CD14-positive monocyte (primary cell): Measurements from ENCODE around the gene DDX31. TPM values are rescaled to one million over a fixed set of nuclear protein-coding genes. Genes with fewer than 3 reads are reported as not detected.

Experiments used
- DNase-seq, 3 donors: peaks; one replicate each; pipeline ENCODE4 v3.0.0-alpha.2; 2011 to 2022
- H2AFZ ChIP-seq: 2 replicates; pipeline ENCODE4 v1.6.0; 2012; ENCODE audit warnings: mild to moderate bottlenecking, low read depth, low read length, inconsistent platforms; ENCODE audit not compliant: insufficient read depth, poor library complexity, severe bottlenecking
- H3K27ac ChIP-seq, 2 donors: 1 replicate in 1 of 2; 2 replicates in 1 of 2; pipeline ENCODE4 v1.5.1; 2012 to 2013; ENCODE audit warnings: low read length in 2 of 2, control low read depth in 1 of 2, inconsistent platforms in 1 of 2, low read depth in 1 of 2, mild to moderate bottlenecking in 1 of 2
- H3K27me3 ChIP-seq, 2 donors: one replicate each; pipeline versions ENCODE4 v1.6.0 to v1.6.1; 2011 to 2013; ENCODE audit warnings: low read length in 2 of 2; ENCODE audit not compliant: control insufficient read depth in 2 of 2, insufficient read depth in 2 of 2
- H3K36me3 ChIP-seq, 2 donors: replicated peaks in 1 of 2; 1 replicate in 1 of 2; 2 replicates in 1 of 2; pipeline versions ENCODE4 v1.5.1 to v1.6.1; 2012 to 2013; ENCODE audit warnings: low read length in 2 of 2, control low read depth in 1 of 2, inconsistent platforms in 1 of 2, mild to moderate bottlenecking in 1 of 2; ENCODE audit not compliant: insufficient read depth in 2 of 2, control insufficient read depth in 1 of 2
- H3K4me1 ChIP-seq, 2 donors: 1 replicate in 1 of 2; 2 replicates in 1 of 2; pipeline versions ENCODE4 v1.5.1 to v1.6.1; 2012 to 2013; ENCODE audit warnings: low read length in 2 of 2, control low read depth in 1 of 2, inconsistent platforms in 1 of 2, mild to moderate bottlenecking in 1 of 2, moderate library complexity in 1 of 2; ENCODE audit not compliant: insufficient read depth in 2 of 2, control insufficient read depth in 1 of 2
- H3K4me2 ChIP-seq: replicated peaks from 2 replicates; pipeline ENCODE3; 2012; ENCODE audit warnings: low read length, moderate library complexity, mild to moderate bottlenecking; ENCODE audit not compliant: poor library complexity, severe bottlenecking; ENCODE audit errors: extremely low read depth
- H3K4me3 ChIP-seq, 3 experiments: fragments of 200-600 bp in 1 of 3; sonication (generic) in 1 of 3; replicated peaks in 1 of 3; 1 replicate in 2 of 3; 2 replicates in 1 of 3; pipeline ENCODE4 v1.5.1; 2011 to 2013; ENCODE audit warnings: low read length in 3 of 3, mild to moderate bottlenecking in 3 of 3, control low read depth in 2 of 3, low read depth in 2 of 3, inconsistent platforms in 1 of 3, moderate library complexity in 1 of 3
- H3K79me2 ChIP-seq: 2 replicates; pipeline ENCODE4 v1.6.0; 2012; ENCODE audit warnings: mild to moderate bottlenecking, control low read depth, inconsistent platforms, low read length, moderate library complexity; ENCODE audit not compliant: insufficient read depth
- H3K9ac ChIP-seq: 2 replicates; pipeline ENCODE4 v1.6.0; 2017; ENCODE audit warnings: low read length, mild to moderate bottlenecking; ENCODE audit not compliant: insufficient read depth, poor library complexity, severe bottlenecking
- H3K9me3 ChIP-seq, 2 donors: replicated peaks in 1 of 2; 1 replicate in 1 of 2; 2 replicates in 1 of 2; pipeline versions ENCODE4 v1.5.1 to v1.6.1; 2012 to 2013; ENCODE audit warnings: low read length in 2 of 2, control low read depth in 1 of 2; ENCODE audit not compliant: control insufficient read depth in 1 of 2, insufficient read depth in 1 of 2
- H4K20me1 ChIP-seq: 2 replicates; pipeline ENCODE4 v1.6.0; 2012; ENCODE audit warnings: mild to moderate bottlenecking, low read length, control low read depth, moderate library complexity; ENCODE audit not compliant: insufficient read depth
- H3K27ac Mint-ChIP-seq, 7 donors: one replicate each; pipeline ENCODE4 v1.8.0; 2020; ENCODE audit warnings: mild to moderate bottlenecking in 7 of 7, mixed read lengths in 7 of 7, moderate library complexity in 6 of 7, inconsistent platforms in 2 of 7
- H3K27me3 Mint-ChIP-seq, 3 donors: one replicate each; pipeline ENCODE4 v1.8.0; 2021 to 2022; ENCODE audit warnings: low read depth in 3 of 3, mild to moderate bottlenecking in 3 of 3, mixed read lengths in 3 of 3, moderate library complexity in 3 of 3, inconsistent platforms in 1 of 3
- H3K36me3 Mint-ChIP-seq, 2 donors: one replicate each; pipeline ENCODE4 v1.8.0; 2020; ENCODE audit warnings: mixed read lengths in 2 of 2, inconsistent platforms in 1 of 2, mild to moderate bottlenecking in 1 of 2
- H3K4me1 Mint-ChIP-seq: one replicate; pipeline ENCODE4 v1.8.0; 2020; ENCODE audit warnings: mild to moderate bottlenecking, mixed read lengths
- H3K4me3 Mint-ChIP-seq, 2 donors: one replicate each; pipeline ENCODE4 v1.8.0; 2020; ENCODE audit warnings: mild to moderate bottlenecking in 2 of 2, mixed read lengths in 2 of 2, moderate library complexity in 1 of 2
- H3K9me3 Mint-ChIP-seq, 7 donors: one replicate each; pipeline ENCODE4 v1.8.0; 2020 to 2022; ENCODE audit warnings: mixed read lengths in 7 of 7, mild to moderate bottlenecking in 6 of 7, moderate library complexity in 6 of 7, inconsistent platforms in 2 of 7
- CTCF ChIP-seq: fragments of 200-600 bp; IDR thresholded peaks from one replicate; pipeline ENCODE4 v1.8.0; 2022; ENCODE audit warnings: antibody characterized with exemption, mild to moderate bottlenecking
- WGBS: methylation state at CpG from one replicate; pipeline ENCODE4 v1.1.5; 2013; ENCODE audit warnings: missing lambda C conversion rate; ENCODE audit not compliant: insufficient coverage; 5-methylcytosine and 5-hydroxymethylcytosine counted together
- intact Hi-C, 2 donors: fragments of 100-400 bp; cut with micrococcal nuclease; formaldehyde crosslinking; loops; one replicate each; pipeline versions ENCODE4 v1.15.0 to v1.15.1; 2023
- polyA plus RNA-seq, 3 donors: library from polyadenylated mRNA; depleted of rRNA in 1 of 3; unstranded in 2 of 3; stranded (reverse) in 1 of 3; fragments of 300-500 nt in 2 of 3; fragments of >200 nt in 1 of 3; fragmentation: Illumina TruSeq in 2 of 3; gene quantifications; 1 replicate in 2 of 3; 2 replicates in 1 of 3; pipeline ENCODE4 v1.2.3, GENCODE V29; 2012 to 2021

The DDX31 gene
- polyA plus RNA-seq, 3 donors = 1.1 to 4.2 (median 1.5) TPM

- Mint-ChIP-seq H3K27me3 (peaks cover 0 to 2% (median 2%) of the 10 kb centered on the region in 3 donors), H3K4me3 (no peak overlapping the region), H3K4me1 (no peaks in the 10 kb centered on the region), H3K27ac (peak overlapping the region in 1 of 7 donors; percentile 9), H3K36me3 (peaks cover 40 to 48% of the 10 kb centered on the region in 2 donors), H3K9me3 (no peaks in the 10 kb centered on the region)
- no peak for TF ChIP-seq CTCF
- no peaks in the 10 kb centered on the region for H3K4me1 ChIP-seq
- no peaks in the 10 kb centered on the region for H3K27me3 ChIP-seq
- no peaks in the 10 kb centered on the region for H4K20me1 ChIP-seq
- 95% methylated on average over 3 of the region's 3 CpGs for WGBS
- no peaks in the 10 kb centered on the region for H3K79me2 ChIP-seq
- H3K4me3 ChIP-seq = no peak overlapping the region
- no peak overlapping the region for H3K4me2 ChIP-seq
- DNase-seq = no peak
- no peak overlapping the region for H2AFZ ChIP-seq
- H3K36me3 ChIP-seq = peaks cover 22 to 53% of the 10 kb centered on the region in 2 donors
- no peaks in the 10 kb centered on the region for H3K9me3 ChIP-seq
- intact Hi-C loops = no loop called here
- no peak overlapping the region for H3K27ac ChIP-seq
- no peak overlapping the region for H3K9ac ChIP-seq
Measured at GRCh38 chr9:132634327-132634726, 35.5 kb downstream of the DDX31 start.

GRCh38 chr9:132632413-132633129 is 37.2 kb downstream of the DDX31 start:
- no CpG with 5 or more reads among the region's 7 CpGs for WGBS
- no peaks in the 10 kb centered on the region for H3K9me3 Mint-ChIP-seq
- no peak overlapping the region for H3K4me3 Mint-ChIP-seq
- H4K20me1 ChIP-seq = no peaks in the 10 kb centered on the region
- H3K27me3 ChIP-seq = no peaks in the 10 kb centered on the region
- no peak overlapping the region for H3K4me2 ChIP-seq
- no peaks in the 10 kb centered on the region for H3K4me1 Mint-ChIP-seq
- no peak overlapping the region for H3K9ac ChIP-seq
- H3K9me3 ChIP-seq = no peaks in the 10 kb centered on the region
- peaks cover 40 to 46% of the 10 kb centered on the region in 2 donors for H3K36me3 Mint-ChIP-seq
- H3K27ac ChIP-seq = no peak overlapping the region
- H3K4me1 ChIP-seq = no peaks in the 10 kb centered on the region
- intact Hi-C loops = no loop called here
- H3K4me3 ChIP-seq = no peak overlapping the region
- no peak overlapping the region for H2AFZ ChIP-seq
- DNase-seq = no peak
- H3K27ac Mint-ChIP-seq = no peak overlapping the region
- H3K79me2 ChIP-seq = no peaks in the 10 kb centered on the region
- no peak for TF ChIP-seq CTCF
- peaks cover 0 to 5% (median 2%) of the 10 kb centered on the region in 3 donors for H3K27me3 Mint-ChIP-seq
- H3K36me3 ChIP-seq = peaks cover 17 to 45% of the 10 kb centered on the region in 2 donors
